ENCODE measurements around the gene GRK4. TPM values are rescaled to one million over a fixed set of nuclear protein-coding genes. Genes with fewer than 3 reads are reported as not detected.
A peak's percentile ranks its signal among the peaks of the same experiment; 100 is the strongest.

GRK4 gene
- total RNA-seq, 3 donors from 2014 or later: 3.8 to 6.9 (median 5.8) TPM

GRCh38 chr4:2932951-2933565 is 30.3 kb upstream of the GRK4 start:
- intact Hi-C loops (cut with DNase I; ENCODE audit: low total_unique reads): no loop called here

DNA sequence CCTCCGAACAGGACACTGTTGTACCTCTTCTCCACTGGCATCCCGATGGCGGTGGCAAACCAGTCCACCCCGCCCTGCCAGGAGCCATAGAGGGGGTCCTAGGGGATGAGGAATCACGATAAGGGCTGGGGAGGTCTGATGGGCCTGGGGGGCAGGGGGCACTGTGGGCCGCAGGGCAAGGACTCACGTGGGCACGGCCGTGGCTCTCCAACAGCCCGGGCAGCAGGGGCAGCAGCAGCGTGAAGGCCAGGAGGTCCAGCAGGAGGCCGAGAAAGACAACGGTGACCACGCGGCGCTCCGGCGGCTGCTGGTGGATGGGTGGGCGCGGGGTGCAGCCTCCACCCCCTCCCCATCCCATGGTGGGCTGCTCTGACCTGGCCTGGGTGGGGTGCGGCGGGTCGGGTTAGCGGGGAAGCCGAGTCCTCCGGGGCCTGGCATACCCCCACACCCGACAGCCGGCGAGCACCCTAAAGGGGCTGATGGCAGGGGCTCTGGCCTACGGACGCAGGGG is 29.8 kb upstream of the GRK4 start:
- DNase-seq (ENCODE audit: low spot score in 2 of 2): peak in 1 of 2 donors; percentile 52
- no peaks in the 10 kb centered on the region for H3K36me3 ChIP-seq
- H3K4me1 ChIP-seq: peaks cover 17 to 43% of the 10 kb centered on the region in 2 donors
- peak overlapping the region; percentile 81 to 97 (median 94) for H3K4me3 ChIP-seq
- H3K27me3 ChIP-seq: no peaks in the 10 kb centered on the region
- peak overlapping the region; percentile 93 to 95 for H3K27ac ChIP-seq
- TF ChIP-seq, protein P1, sequence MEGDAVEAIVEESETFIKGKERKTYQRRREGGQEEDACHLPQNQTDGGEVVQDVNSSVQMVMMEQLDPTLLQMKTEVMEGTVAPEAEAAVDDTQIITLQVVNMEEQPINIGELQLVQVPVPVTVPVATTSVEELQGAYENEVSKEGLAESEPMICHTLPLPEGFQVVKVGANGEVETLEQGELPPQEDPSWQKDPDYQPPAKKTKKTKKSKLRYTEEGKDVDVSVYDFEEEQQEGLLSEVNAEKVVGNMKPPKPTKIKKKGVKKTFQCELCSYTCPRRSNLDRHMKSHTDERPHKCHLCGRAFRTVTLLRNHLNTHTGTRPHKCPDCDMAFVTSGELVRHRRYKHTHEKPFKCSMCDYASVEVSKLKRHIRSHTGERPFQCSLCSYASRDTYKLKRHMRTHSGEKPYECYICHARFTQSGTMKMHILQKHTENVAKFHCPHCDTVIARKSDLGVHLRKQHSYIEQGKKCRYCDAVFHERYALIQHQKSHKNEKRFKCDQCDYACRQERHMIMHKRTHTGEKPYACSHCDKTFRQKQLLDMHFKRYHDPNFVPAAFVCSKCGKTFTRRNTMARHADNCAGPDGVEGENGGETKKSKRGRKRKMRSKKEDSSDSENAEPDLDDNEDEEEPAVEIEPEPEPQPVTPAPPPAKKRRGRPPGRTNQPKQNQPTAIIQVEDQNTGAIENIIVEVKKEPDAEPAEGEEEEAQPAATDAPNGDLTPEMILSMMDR (IDR thresholded peaks at IDR 0.05): no peak
- TF ChIP-seq POLR2A (IDR thresholded peaks at IDR 0.05) (no peak), POLR2AphosphoS5 (IDR thresholded peaks at IDR 0.05) (no peak)
- H3K9me3 ChIP-seq: no peaks in the 10 kb centered on the region
- intact Hi-C loops (cut with DNase I; ENCODE audit: low total_unique reads): no loop called here

More at GRCh38 chr4:2932951-2933565, 30.3 kb upstream of the GRK4 start:
- H3K36me3 ChIP-seq: no peaks in the 10 kb centered on the region
- H3K27ac ChIP-seq: peak overlapping the region; percentile 93 to 95
- H3K4me3 ChIP-seq: peak overlapping the region in 2 of 3 donors; percentile 81 to 97
- H3K4me1 ChIP-seq: peaks cover 17 to 43% of the 10 kb centered on the region in 2 donors
- TF ChIP-seq POLR2A (IDR thresholded peaks at IDR 0.05): no peak
- TF ChIP-seq, protein P1 (IDR thresholded peaks at IDR 0.05): no peak
- TF ChIP-seq POLR2AphosphoS5 (IDR thresholded peaks at IDR 0.05): no peak
- DNase-seq (ENCODE audit: low spot score in 2 of 2): peak in 1 of 2 donors; percentile 53
- H3K27me3 ChIP-seq: no peaks in the 10 kb centered on the region
- no peaks in the 10 kb centered on the region for H3K9me3 ChIP-seq

DNA sequence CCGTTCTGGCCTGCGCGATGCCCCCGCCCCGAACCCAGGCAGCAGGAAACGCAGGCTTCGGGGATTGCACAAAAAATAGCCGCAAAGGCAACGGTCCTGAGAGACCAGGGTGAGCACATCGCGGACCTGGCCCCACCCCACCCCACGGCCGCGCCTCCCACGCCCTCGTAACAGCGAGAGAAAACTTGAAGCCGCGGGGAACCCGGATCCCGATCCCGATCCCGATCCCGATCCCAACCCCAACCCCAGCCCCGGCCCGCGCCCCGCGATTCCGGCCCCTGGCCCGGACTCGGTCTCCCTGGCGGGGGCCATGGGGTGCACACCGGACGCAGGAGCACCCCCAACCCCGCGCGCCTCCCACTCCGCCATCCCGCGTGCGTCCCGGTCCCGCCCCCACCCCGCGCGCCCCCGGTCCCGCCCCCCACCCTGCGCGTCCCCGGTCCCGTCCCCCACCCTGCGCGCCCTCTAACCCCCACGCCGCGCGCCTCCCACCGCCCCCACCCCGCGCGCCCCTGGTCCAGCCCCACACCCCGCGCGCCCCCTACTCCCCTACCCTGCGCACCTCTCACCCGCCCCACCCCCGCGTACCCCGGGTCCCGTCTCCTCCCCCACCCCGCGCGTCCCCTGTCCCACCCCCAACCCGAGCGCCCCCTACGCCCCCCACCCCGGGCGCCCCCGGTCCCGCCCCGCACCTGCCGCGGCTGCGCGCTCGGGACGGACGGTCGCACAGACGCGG is 29.1 kb upstream of the GRK4 start:
- Histone ChIP-seq H3K4me1 (peaks cover 17 to 43% of the 10 kb centered on the region in 2 donors), H3K9me3 (no peaks in the 10 kb centered on the region), H3K27ac (peak overlapping the region; percentile 93 to 95), H3K4me3 (peak overlapping the region; percentile 81 to 97 (median 94)), H3K36me3 (no peaks in the 10 kb centered on the region), H3K27me3 (no peaks in the 10 kb centered on the region)
- intact Hi-C loops (cut with DNase I; ENCODE audit: low total_unique reads): no loop called here
- TF ChIP-seq, protein P1 (IDR thresholded peaks at IDR 0.05): no peak
- peak in 1 of 3 donors; percentile 52 for TF ChIP-seq POLR2AphosphoS5 (IDR thresholded peaks at IDR 0.05)
- peak; percentile 51 to 75 for DNase-seq (ENCODE audit: low spot score in 2 of 2)

GRCh38 chr4:2934813-2935761 is 28.3 kb upstream of the GRK4 start:
- Histone ChIP-seq H3K36me3 (no peaks in the 10 kb centered on the region), H3K4me1 (peaks cover 17 to 43% of the 10 kb centered on the region in 2 donors), H3K27ac (peak overlapping the region; percentile 93 to 95), H3K9me3 (no peaks in the 10 kb centered on the region), H3K27me3 (no peaks in the 10 kb centered on the region), H3K4me3 (peak overlapping the region; percentile 81 to 97 (median 94))
- DNase-seq (ENCODE audit: low spot score in 2 of 2): peak; percentile 89 to 94
- TF ChIP-seq, protein P1 (IDR thresholded peaks at IDR 0.05): peak in 1 of 3 donors; percentile 11
- TF ChIP-seq POLR2A (IDR thresholded peaks at IDR 0.05): peak; percentile 54
- peak; percentile 91 to 96 (median 93) for TF ChIP-seq POLR2AphosphoS5 (IDR thresholded peaks at IDR 0.05)
- intact Hi-C loops (cut with DNase I; ENCODE audit: low total_unique reads): no loop called here

Data from breast epithelium (tissue), 4 donors.